GM13976 (cell line): ENCODE measurements around the gene RPL22.
A peak's percentile ranks its signal among the peaks of the same experiment; 100 is the strongest.

ENCODE experiments used
- DNase-seq: peaks from one replicate; pipeline ENCODE4 v3.0.0; 2012; ENCODE audit warnings: low spot score
- CTCF ChIP-seq: IDR thresholded peaks from 2 replicates; pipeline ENCODE4 v1.5.1; 2012; ENCODE audit warnings: borderline replicate concordance, mild to moderate bottlenecking; ENCODE audit not compliant: insufficient read depth; ENCODE audit errors: extremely low read depth, missing control alignments, control extremely low read depth
- in situ Hi-C: fragments of 300-500 bp; cut with MboI; formaldehyde crosslinking; loops from one replicate; pipeline ENCODE4 v1.12.0; 2022; ENCODE audit warnings: low sequenced_read_pairs, mixed read lengths, inconsistent platforms; ENCODE audit not compliant: unreplicated experiment

RPL22 gene

GRCh38 chr1:6150006-6150938 lies 49.1 kb downstream of the RPL22 start:
- no peak for TF ChIP-seq CTCF
- in situ Hi-C loops = no loop called here

GRCh38 chr1:6149597-6149996 lies 49.8 kb downstream of the RPL22 start:
- DNase-seq = no peak
- TF ChIP-seq CTCF = no peak
- in situ Hi-C loops = no loop called here

More at GRCh38 chr1:6150006-6150938, 49.1 kb downstream of the RPL22 start:
- no peak for DNase-seq

GRCh38 chr1:6148497-6149241 lies 50.7 kb downstream of the RPL22 start:
- peak; percentile 91 for DNase-seq
- in situ Hi-C loops = no loop called here
- TF ChIP-seq CTCF = no peak

- no peak for DNase-seq
- no peak for TF ChIP-seq CTCF
- in situ Hi-C loops = no loop called here
Observed at GRCh38 chr1:6145864-6146410, 53.5 kb downstream of the RPL22 start.

GRCh38 chr1:6145396-6145750 lies 54.0 kb downstream of the RPL22 start:
- DNase-seq = no peak
- in situ Hi-C loops = no loop called here
- TF ChIP-seq CTCF = no peak

- no peak for DNase-seq
- in situ Hi-C loops = no loop called here
- TF ChIP-seq CTCF = no peak
Observed at GRCh38 chr1:6144647-6145395, 54.6 kb downstream of the RPL22 start.
